CD14-positive monocyte (primary cell): Measurements from ENCODE around the gene KLHL10. TPM values are rescaled to one million over a fixed set of nuclear protein-coding genes. Genes with fewer than 3 reads are reported as not detected.

Source experiments
- DNase-seq, 3 donors: peaks; one replicate each; pipeline ENCODE4 v3.0.0-alpha.2; 2011 to 2022
- H2AFZ ChIP-seq: 2 replicates; pipeline ENCODE4 v1.6.0; 2012; ENCODE audit warnings: mild to moderate bottlenecking, low read depth, low read length, inconsistent platforms; ENCODE audit not compliant: insufficient read depth, poor library complexity, severe bottlenecking
- H3K27ac ChIP-seq, 2 donors: 1 replicate in 1 of 2; 2 replicates in 1 of 2; pipeline ENCODE4 v1.5.1; 2012 to 2013; ENCODE audit warnings: low read length in 2 of 2, control low read depth in 1 of 2, inconsistent platforms in 1 of 2, low read depth in 1 of 2, mild to moderate bottlenecking in 1 of 2
- H3K27me3 ChIP-seq, 2 donors: one replicate each; pipeline versions ENCODE4 v1.6.0 to v1.6.1; 2011 to 2013; ENCODE audit warnings: low read length in 2 of 2; ENCODE audit not compliant: control insufficient read depth in 2 of 2, insufficient read depth in 2 of 2
- H3K36me3 ChIP-seq, 2 donors: replicated peaks in 1 of 2; 1 replicate in 1 of 2; 2 replicates in 1 of 2; pipeline versions ENCODE4 v1.5.1 to v1.6.1; 2012 to 2013; ENCODE audit warnings: low read length in 2 of 2, control low read depth in 1 of 2, inconsistent platforms in 1 of 2, mild to moderate bottlenecking in 1 of 2; ENCODE audit not compliant: insufficient read depth in 2 of 2, control insufficient read depth in 1 of 2
- H3K4me1 ChIP-seq, 2 donors: 1 replicate in 1 of 2; 2 replicates in 1 of 2; pipeline versions ENCODE4 v1.5.1 to v1.6.1; 2012 to 2013; ENCODE audit warnings: low read length in 2 of 2, control low read depth in 1 of 2, inconsistent platforms in 1 of 2, mild to moderate bottlenecking in 1 of 2, moderate library complexity in 1 of 2; ENCODE audit not compliant: insufficient read depth in 2 of 2, control insufficient read depth in 1 of 2
- H3K4me2 ChIP-seq: replicated peaks from 2 replicates; pipeline ENCODE3; 2012; ENCODE audit warnings: low read length, moderate library complexity, mild to moderate bottlenecking; ENCODE audit not compliant: poor library complexity, severe bottlenecking; ENCODE audit errors: extremely low read depth
- H3K4me3 ChIP-seq, 3 experiments: fragments of 200-600 bp in 1 of 3; sonication (generic) in 1 of 3; replicated peaks in 1 of 3; 1 replicate in 2 of 3; 2 replicates in 1 of 3; pipeline ENCODE4 v1.5.1; 2011 to 2013; ENCODE audit warnings: low read length in 3 of 3, mild to moderate bottlenecking in 3 of 3, control low read depth in 2 of 3, low read depth in 2 of 3, inconsistent platforms in 1 of 3, moderate library complexity in 1 of 3
- H3K79me2 ChIP-seq: 2 replicates; pipeline ENCODE4 v1.6.0; 2012; ENCODE audit warnings: mild to moderate bottlenecking, control low read depth, inconsistent platforms, low read length, moderate library complexity; ENCODE audit not compliant: insufficient read depth
- H3K9ac ChIP-seq: 2 replicates; pipeline ENCODE4 v1.6.0; 2017; ENCODE audit warnings: low read length, mild to moderate bottlenecking; ENCODE audit not compliant: insufficient read depth, poor library complexity, severe bottlenecking
- H3K9me3 ChIP-seq, 2 donors: replicated peaks in 1 of 2; 1 replicate in 1 of 2; 2 replicates in 1 of 2; pipeline versions ENCODE4 v1.5.1 to v1.6.1; 2012 to 2013; ENCODE audit warnings: low read length in 2 of 2, control low read depth in 1 of 2; ENCODE audit not compliant: control insufficient read depth in 1 of 2, insufficient read depth in 1 of 2
- H4K20me1 ChIP-seq: 2 replicates; pipeline ENCODE4 v1.6.0; 2012; ENCODE audit warnings: mild to moderate bottlenecking, low read length, control low read depth, moderate library complexity; ENCODE audit not compliant: insufficient read depth
- H3K27ac Mint-ChIP-seq, 7 donors: one replicate each; pipeline ENCODE4 v1.8.0; 2020; ENCODE audit warnings: mild to moderate bottlenecking in 7 of 7, mixed read lengths in 7 of 7, moderate library complexity in 6 of 7, inconsistent platforms in 2 of 7
- H3K27me3 Mint-ChIP-seq, 3 donors: one replicate each; pipeline ENCODE4 v1.8.0; 2021 to 2022; ENCODE audit warnings: low read depth in 3 of 3, mild to moderate bottlenecking in 3 of 3, mixed read lengths in 3 of 3, moderate library complexity in 3 of 3, inconsistent platforms in 1 of 3
- H3K36me3 Mint-ChIP-seq, 2 donors: one replicate each; pipeline ENCODE4 v1.8.0; 2020; ENCODE audit warnings: mixed read lengths in 2 of 2, inconsistent platforms in 1 of 2, mild to moderate bottlenecking in 1 of 2
- H3K4me1 Mint-ChIP-seq: one replicate; pipeline ENCODE4 v1.8.0; 2020; ENCODE audit warnings: mild to moderate bottlenecking, mixed read lengths
- H3K4me3 Mint-ChIP-seq, 2 donors: one replicate each; pipeline ENCODE4 v1.8.0; 2020; ENCODE audit warnings: mild to moderate bottlenecking in 2 of 2, mixed read lengths in 2 of 2, moderate library complexity in 1 of 2
- H3K9me3 Mint-ChIP-seq, 7 donors: one replicate each; pipeline ENCODE4 v1.8.0; 2020 to 2022; ENCODE audit warnings: mixed read lengths in 7 of 7, mild to moderate bottlenecking in 6 of 7, moderate library complexity in 6 of 7, inconsistent platforms in 2 of 7
- WGBS: methylation state at CpG from one replicate; pipeline ENCODE4 v1.1.5; 2013; ENCODE audit warnings: missing lambda C conversion rate; ENCODE audit not compliant: insufficient coverage; 5-methylcytosine and 5-hydroxymethylcytosine counted together
- intact Hi-C, 2 donors: fragments of 100-400 bp; cut with micrococcal nuclease; formaldehyde crosslinking; loops; one replicate each; pipeline versions ENCODE4 v1.15.0 to v1.15.1; 2023
- polyA plus RNA-seq, 3 donors: library from polyadenylated mRNA; depleted of rRNA in 1 of 3; unstranded in 2 of 3; stranded (reverse) in 1 of 3; fragments of 300-500 nt in 2 of 3; fragments of >200 nt in 1 of 3; fragmentation: Illumina TruSeq in 2 of 3; gene quantifications; 1 replicate in 2 of 3; 2 replicates in 1 of 3; pipeline ENCODE4 v1.2.3, GENCODE V29; 2012 to 2021
- TF ChIP-seq, protein P1 (sequence below): fragments of 200-600 bp; IDR thresholded peaks from one replicate; pipeline ENCODE4 v1.8.0; 2022; ENCODE audit warnings: antibody characterized with exemption, mild to moderate bottlenecking

Gene KLHL10
- polyA plus RNA-seq, 3 donors = 0.15 TPM; not detected in 2

GRCh38 chr17:41869426-41869825 lies 31.8 kb downstream of the KLHL10 start:
- H2AFZ ChIP-seq = no peak overlapping the region
- H3K4me1 ChIP-seq = peaks cover 5 to 10% of the 10 kb centered on the region in 2 donors
- no peaks in the 10 kb centered on the region for H4K20me1 ChIP-seq
- no peaks in the 10 kb centered on the region for H3K27me3 ChIP-seq
- no peak overlapping the region for H3K4me3 ChIP-seq
- H3K79me2 ChIP-seq = peaks cover 7% of the 10 kb centered on the region
- DNase-seq = no peak
- Mint-ChIP-seq H3K27me3 (no peaks in the 10 kb centered on the region), H3K27ac (peak overlapping the region in 1 of 7 donors; percentile 76), H3K36me3 (peaks cover 68 to 73% of the 10 kb centered on the region in 2 donors), H3K4me1 (peaks cover 4% of the 10 kb centered on the region), H3K4me3 (no peak overlapping the region), H3K9me3 (no peaks in the 10 kb centered on the region)
- TF ChIP-seq, protein P1, sequence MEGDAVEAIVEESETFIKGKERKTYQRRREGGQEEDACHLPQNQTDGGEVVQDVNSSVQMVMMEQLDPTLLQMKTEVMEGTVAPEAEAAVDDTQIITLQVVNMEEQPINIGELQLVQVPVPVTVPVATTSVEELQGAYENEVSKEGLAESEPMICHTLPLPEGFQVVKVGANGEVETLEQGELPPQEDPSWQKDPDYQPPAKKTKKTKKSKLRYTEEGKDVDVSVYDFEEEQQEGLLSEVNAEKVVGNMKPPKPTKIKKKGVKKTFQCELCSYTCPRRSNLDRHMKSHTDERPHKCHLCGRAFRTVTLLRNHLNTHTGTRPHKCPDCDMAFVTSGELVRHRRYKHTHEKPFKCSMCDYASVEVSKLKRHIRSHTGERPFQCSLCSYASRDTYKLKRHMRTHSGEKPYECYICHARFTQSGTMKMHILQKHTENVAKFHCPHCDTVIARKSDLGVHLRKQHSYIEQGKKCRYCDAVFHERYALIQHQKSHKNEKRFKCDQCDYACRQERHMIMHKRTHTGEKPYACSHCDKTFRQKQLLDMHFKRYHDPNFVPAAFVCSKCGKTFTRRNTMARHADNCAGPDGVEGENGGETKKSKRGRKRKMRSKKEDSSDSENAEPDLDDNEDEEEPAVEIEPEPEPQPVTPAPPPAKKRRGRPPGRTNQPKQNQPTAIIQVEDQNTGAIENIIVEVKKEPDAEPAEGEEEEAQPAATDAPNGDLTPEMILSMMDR = no peak
- intact Hi-C loops = no loop called here
- WGBS = 90% methylated on average over 3 of the region's 9 CpGs
- peaks cover 64 to 76% of the 10 kb centered on the region in 2 donors for H3K36me3 ChIP-seq
- no peak overlapping the region for H3K9ac ChIP-seq
- no peak overlapping the region for H3K4me2 ChIP-seq
- no peak overlapping the region for H3K27ac ChIP-seq
- H3K9me3 ChIP-seq = no peaks in the 10 kb centered on the region

GRCh38 chr17:41870097-41870496 lies 32.5 kb downstream of the KLHL10 start:
- peaks cover 4% of the 10 kb centered on the region for H3K4me1 Mint-ChIP-seq
- peaks cover under 1% of the 10 kb centered on the region for H3K79me2 ChIP-seq
- intact Hi-C loops = no loop called here
- peak overlapping the region in 2 of 7 donors; percentile 13 to 30 for H3K27ac Mint-ChIP-seq
- peaks cover 3 to 5% of the 10 kb centered on the region in 2 donors for H3K4me1 ChIP-seq
- no peaks in the 10 kb centered on the region for H4K20me1 ChIP-seq
- no peaks in the 10 kb centered on the region for H3K9me3 Mint-ChIP-seq
- H3K4me3 ChIP-seq = no peak overlapping the region
- no peak overlapping the region for H3K9ac ChIP-seq
- H3K36me3 Mint-ChIP-seq = peaks cover 72 to 80% of the 10 kb centered on the region in 2 donors
- TF ChIP-seq, protein P1 = no peak
- no peaks in the 10 kb centered on the region for H3K9me3 ChIP-seq
- H3K36me3 ChIP-seq = peaks cover 69 to 82% of the 10 kb centered on the region in 2 donors
- H2AFZ ChIP-seq = no peak overlapping the region
- DNase-seq = no peak
- 86% methylated on average over 1 of the region's 2 CpGs for WGBS
- H3K4me2 ChIP-seq = no peak overlapping the region
- no peak overlapping the region for H3K4me3 Mint-ChIP-seq
- no peaks in the 10 kb centered on the region for H3K27me3 ChIP-seq
- no peaks in the 10 kb centered on the region for H3K27me3 Mint-ChIP-seq
- H3K27ac ChIP-seq = no peak overlapping the region
